ENCODE data around the gene MYLK4. TPM values are rescaled to one million over a fixed set of nuclear protein-coding genes. Genes with fewer than 3 reads are reported as not detected.

The MYLK4 gene
- 2.5 TPM for total RNA-seq
- long read RNA-seq, partial matches to known transcripts = 0 of 4 reads
- long read RNA-seq, other reads (novel, unspliced or antisense) = 4 of 4 reads

GRCh38 chr6:2750832-2751231 lies at the start of gene MYLK4:
MYLK4 (minus strand) TSS chr6:2750922; CDS start chr6:2749294, 1,628 bp downstream.
- intact Hi-C loops (cut with micrococcal nuclease) = no loop called here
- no peak for ATAC-seq
- DNase-seq = no peak

GRCh38 chr6:2799936-2800527 lies 49.3 kb upstream of the MYLK4 start:
- ATAC-seq (peak; percentile 54), DNase-seq (no peak)
- intact Hi-C loops (cut with micrococcal nuclease) = loop anchor here (10.0 kb wide), 1 partner anchor 45 kb away; the partner anchor contains the start of gene SERPINB1

GRCh38 chr6:2798586-2799134 lies 47.9 kb upstream of the MYLK4 start:
- intact Hi-C loops (cut with micrococcal nuclease) = loop anchor here (10.0 kb wide), 1 partner anchor 46 kb away; the partner anchor contains the start of gene SERPINB1
- ATAC-seq (no peak), DNase-seq (no peak)

GRCh38 chr6:2797564-2798031 lies 46.9 kb upstream of the MYLK4 start:
- ATAC-seq (no peak), DNase-seq (no peak)
- intact Hi-C loops (cut with micrococcal nuclease) = loop anchor here (10.0 kb wide), 1 partner anchor 47 kb away; the partner anchor contains the start of gene SERPINB1

GRCh38 chr6:2796861-2797260 lies 46.1 kb upstream of the MYLK4 start:
- intact Hi-C loops (cut with micrococcal nuclease) = loop anchor here (10.0 kb wide), 1 partner anchor 48 kb away; the partner anchor contains the start of gene SERPINB1
- no peak for DNase-seq

GRCh38 chr6:2795956-2796355 lies 45.2 kb upstream of the MYLK4 start:
- no peak for DNase-seq
- intact Hi-C loops (cut with micrococcal nuclease) = loop anchor here (10.0 kb wide), 1 partner anchor 49 kb away; the partner anchor contains the start of gene SERPINB1

More at GRCh38 chr6:2796861-2797260, 46.1 kb upstream of the MYLK4 start:
- no peak for ATAC-seq

GRCh38 chr6:2795162-2795561 lies 44.4 kb upstream of the MYLK4 start:
- ATAC-seq (no peak), DNase-seq (no peak)
- intact Hi-C loops (cut with micrococcal nuclease) = loop anchor here (10.0 kb wide), 1 partner anchor 50 kb away; the partner anchor contains the start of gene SERPINB1

More at GRCh38 chr6:2795956-2796355, 45.2 kb upstream of the MYLK4 start:
- no peak for ATAC-seq

- DNase-seq (no peak), ATAC-seq (no peak)
- intact Hi-C loops (cut with micrococcal nuclease) = loop anchor here (10.0 kb wide), 1 partner anchor 51 kb away; the partner anchor contains the start of gene SERPINB1
These were observed 43.5 kb upstream of the MYLK4 start for GRCh38 chr6:2794171-2794730.

GRCh38 chr6:2793534-2794151 lies 42.9 kb upstream of the MYLK4 start:
- intact Hi-C loops (cut with micrococcal nuclease) = loop anchor here (10.0 kb wide), 1 partner anchor 51 kb away; the partner anchor contains the start of gene SERPINB1

GRCh38 chr6:2792330-2793110 lies 41.8 kb upstream of the MYLK4 start:
- intact Hi-C loops (cut with micrococcal nuclease) = loop anchor here (10.0 kb wide), 1 partner anchor 52 kb away; the partner anchor contains the start of gene SERPINB1
- DNase-seq (no peak), ATAC-seq (no peak)

More at GRCh38 chr6:2793534-2794151, 42.9 kb upstream of the MYLK4 start:
- ATAC-seq (peak; percentile 14), DNase-seq (no peak)

GRCh38 chr6:2791450-2791974 lies 40.8 kb upstream of the MYLK4 start:
- intact Hi-C loops (cut with micrococcal nuclease) = loop anchor here (10.0 kb wide), 1 partner anchor 53 kb away; the partner anchor contains the start of gene SERPINB1
- ATAC-seq (peak; percentile 10), DNase-seq (no peak)

GRCh38 chr6:2790588-2791449 lies 40.1 kb upstream of the MYLK4 start:
- DNase-seq (peak; percentile 54), ATAC-seq (peak; percentile 88)
- intact Hi-C loops (cut with micrococcal nuclease) = loop anchor here (10.0 kb wide), 1 partner anchor 54 kb away; the partner anchor contains the start of gene SERPINB1

- DNase-seq = no peak
- intact Hi-C loops (cut with micrococcal nuclease) = no loop called here
- ATAC-seq = peak; percentile 52
These were observed 35.5 kb upstream of the MYLK4 start for GRCh38 chr6:2786269-2786668.

- ATAC-seq (peak; percentile 30), DNase-seq (no peak)
- intact Hi-C loops (cut with micrococcal nuclease) = no loop called here
These were observed 34.2 kb upstream of the MYLK4 start for GRCh38 chr6:2784930-2785329.

- ATAC-seq (no peak), DNase-seq (no peak)
These were observed 33.3 kb upstream of the MYLK4 start for GRCh38 chr6:2784061-2784460.

GRCh38 chr6:2783188-2783963 lies 32.7 kb upstream of the MYLK4 start:
- intact Hi-C loops (cut with micrococcal nuclease) = no loop called here
- DNase-seq (no peak), ATAC-seq (no peak)

More at GRCh38 chr6:2784061-2784460, 33.3 kb upstream of the MYLK4 start:
- intact Hi-C loops (cut with micrococcal nuclease) = no loop called here
